HG03575 (cell line): ENCODE data around the gene SOX11.

Source experiments
- ATAC-seq: cut with Tn5 transposase; IDR thresholded peaks from one replicate; pipeline ENCODE4 v1.9.1; 2021; ENCODE audit not compliant: unreplicated experiment, insufficient number of reproducible peaks, low FRiP score; ENCODE audit errors: extremely low read depth

The SOX11 gene

GRCh38 chr2:5749347-5749746 lies 57.2 kb downstream of the SOX11 start:
- ATAC-seq, result no peak
